Activated T-helper 9 cell treated with anti-CD3 and anti-CD28 coated beads, Interleukin-2, amount 50 U/mL, for 16 hours (primary cell): Measurements from ENCODE around the gene SH3PXD2A.

Experiments used
- DNase-seq: peaks from one replicate; pipeline ENCODE4 v3.0.0-alpha.2; 2020; ENCODE audit warnings: low read depth

The SH3PXD2A gene

DNA sequence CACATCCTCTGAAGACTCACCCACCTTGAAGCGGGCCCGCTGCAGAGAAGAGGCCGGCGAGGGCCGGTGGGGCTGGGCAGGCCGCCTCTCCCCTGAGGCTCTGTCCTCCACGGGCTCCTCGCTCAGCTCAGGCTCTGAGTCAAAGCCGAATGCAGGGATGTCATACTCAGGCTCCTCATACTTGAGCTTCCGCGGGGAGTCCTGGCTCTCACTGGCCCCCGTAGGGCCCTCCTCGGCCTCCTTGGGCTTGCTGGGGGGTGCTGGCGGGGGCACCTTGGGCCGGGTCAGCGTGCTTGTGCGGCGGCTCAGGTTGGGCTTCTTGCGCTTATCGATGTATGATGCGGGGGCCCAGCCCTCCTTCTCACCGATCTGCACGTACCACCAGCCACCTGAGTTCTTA lies 252.0 kb downstream of the SH3PXD2A start:
- no peak for DNase-seq

GRCh38 chr10:103602852-103603155 lies 252.6 kb downstream of the SH3PXD2A start:
- no peak for DNase-seq

DNA sequence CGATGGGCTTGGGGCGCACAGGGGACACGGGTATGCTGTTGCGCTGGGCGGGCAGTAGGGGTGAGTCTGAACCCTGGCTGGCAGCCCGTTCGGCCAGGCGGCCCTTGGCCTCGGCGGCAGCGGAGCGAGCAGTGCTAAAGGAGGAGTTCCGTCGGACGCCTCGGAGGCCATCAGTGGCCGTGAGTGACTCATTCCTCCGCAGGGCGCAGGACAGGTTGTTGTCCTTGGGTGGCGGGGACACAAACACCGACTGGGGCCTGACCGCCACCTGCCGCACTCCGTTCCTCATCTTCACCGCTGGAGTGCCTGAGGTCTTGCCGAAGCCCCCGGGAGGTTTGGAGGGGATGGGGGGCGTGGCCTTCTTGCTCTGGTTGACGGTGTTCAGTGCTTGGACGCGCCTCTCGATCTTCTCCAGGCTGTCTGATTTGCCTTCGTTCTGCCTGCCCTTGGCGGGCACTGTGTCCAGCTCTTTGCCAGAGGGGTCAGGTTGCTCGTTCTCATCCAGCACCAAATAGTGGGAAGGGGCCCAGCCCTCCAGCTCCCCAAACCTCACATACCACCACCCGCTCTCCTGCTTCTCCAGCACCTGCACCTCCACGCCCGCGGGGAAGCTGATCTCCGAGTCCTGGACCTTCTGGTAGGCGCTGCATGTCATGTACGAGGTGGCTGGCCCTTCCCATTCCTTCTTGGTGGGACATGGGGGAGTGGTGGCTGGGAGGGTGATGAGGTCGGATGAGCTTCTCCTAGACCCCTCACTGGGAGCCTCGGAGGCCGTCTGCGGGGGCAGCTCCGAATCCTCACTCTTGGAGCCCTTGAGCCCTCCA lies 253.1 kb downstream of the SH3PXD2A start:
- DNase-seq = no peak

DNA sequence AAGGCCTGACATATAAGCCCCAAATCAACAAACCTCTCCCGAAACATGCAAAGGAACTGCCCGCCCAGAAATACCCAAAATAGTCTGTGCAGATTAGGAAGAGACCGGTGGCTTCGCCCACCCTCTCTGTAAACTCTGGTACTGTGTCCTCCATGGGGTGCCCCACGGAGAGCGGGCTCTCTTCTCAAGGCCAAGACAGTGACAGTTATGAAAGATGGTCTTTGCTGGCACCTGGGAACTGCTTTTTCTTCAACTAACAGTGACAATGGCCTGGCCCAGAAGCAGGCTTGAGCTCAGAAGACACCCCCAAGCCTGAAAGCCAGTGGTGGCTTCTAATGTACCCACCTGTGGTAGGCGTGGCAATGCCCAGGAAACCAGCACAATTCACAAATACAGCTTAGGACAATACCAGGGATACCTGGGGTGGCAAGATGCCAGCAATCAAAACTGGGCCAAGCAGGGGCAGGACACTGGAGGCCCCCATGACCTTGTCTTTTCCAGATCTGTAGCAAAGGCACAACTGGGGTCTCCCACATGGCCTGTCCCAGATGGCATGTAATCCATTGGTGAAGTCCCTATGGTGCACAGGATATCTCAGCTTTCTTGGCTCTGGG lies 254.3 kb downstream of the SH3PXD2A start:
- DNase-seq = no peak

GRCh38 chr10:103600325-103600724 lies 255.1 kb downstream of the SH3PXD2A start:
- no peak for DNase-seq

- DNase-seq = no peak
Measured at GRCh38 chr10:103599907-103600306, 255.5 kb downstream of the SH3PXD2A start.

DNA sequence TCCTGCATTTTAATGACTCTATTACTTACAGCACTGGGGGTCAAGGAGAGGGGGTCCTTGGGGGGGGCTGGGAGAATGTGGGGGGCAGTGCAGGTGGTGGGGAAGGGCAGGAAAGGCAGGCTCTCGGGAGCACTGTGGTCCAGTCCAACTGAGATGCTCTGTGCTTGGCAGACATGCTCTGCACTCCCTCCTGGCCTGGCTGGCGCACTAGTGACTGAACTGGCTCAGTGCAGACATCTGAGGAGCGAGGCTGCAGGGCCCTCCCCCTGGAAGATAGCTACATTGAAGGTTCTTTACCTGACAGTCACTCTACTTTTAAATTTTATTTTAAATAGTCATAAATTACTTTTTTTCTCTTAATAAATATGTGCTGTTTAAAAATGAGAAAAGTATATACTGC lies 256.2 kb downstream of the SH3PXD2A start:
- DNase-seq = no peak

DNA sequence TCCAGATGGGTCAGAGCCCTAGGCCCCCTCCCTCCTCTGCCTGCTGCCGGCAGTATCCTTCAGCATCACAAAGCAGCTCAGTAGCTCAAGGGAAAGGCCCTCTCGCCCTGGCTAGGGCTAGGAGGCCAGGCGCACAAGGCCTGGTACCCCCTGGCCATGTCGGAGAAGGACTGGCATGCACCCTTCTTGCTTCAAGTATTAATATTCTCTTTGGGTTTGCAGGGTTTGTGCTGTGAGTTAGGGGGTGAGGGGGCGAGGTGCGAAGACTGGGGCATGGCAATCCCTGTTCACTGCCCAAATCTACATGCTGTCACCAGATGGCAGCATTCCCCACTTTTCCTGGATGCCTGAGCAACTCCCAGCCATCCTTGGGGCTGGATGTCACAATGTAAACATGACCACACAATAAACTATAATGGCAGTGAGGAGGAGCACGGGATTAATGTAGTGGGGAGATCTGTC lies 256.7 kb downstream of the SH3PXD2A start:
- DNase-seq = no peak

GRCh38 chr10:103597003-103597402 lies 258.4 kb downstream of the SH3PXD2A start:
- no peak for DNase-seq

DNA sequence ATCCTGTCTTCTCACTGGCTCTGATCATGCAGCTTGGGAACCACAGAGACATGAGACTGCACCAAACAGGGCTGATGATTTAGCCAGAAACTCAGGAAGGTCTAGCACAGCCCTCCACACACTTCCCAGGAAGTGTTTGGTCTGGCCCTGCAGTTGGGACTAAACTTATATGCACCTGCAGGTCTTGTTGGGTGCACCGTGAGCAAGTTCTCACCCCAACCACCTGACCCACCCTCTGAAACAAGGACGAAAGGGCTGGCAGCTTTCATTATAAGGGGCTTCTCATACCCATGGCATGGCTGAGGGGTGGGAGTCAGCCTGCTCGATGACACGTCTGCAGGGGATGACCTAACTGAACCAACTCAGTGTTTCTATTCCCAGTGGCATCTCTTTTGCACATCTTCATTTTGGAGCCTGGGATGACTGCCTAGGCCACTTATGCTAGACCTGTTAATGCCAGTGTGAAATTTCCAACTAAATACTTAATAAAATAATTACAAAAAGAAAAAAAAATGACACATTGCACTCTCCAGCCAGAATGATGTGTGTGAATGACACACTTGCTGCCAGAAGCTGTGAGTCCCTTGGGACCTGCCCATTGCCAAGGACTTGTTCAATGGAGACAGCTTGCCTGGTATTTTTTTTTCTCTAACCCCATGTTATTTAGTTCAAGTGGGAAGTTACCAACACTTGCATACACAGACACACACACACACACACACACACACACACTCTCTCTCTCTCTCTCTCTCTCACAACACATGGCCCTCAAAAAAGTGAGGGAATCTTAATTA lies 259.2 kb downstream of the SH3PXD2A start:
- DNase-seq = no peak

DNA sequence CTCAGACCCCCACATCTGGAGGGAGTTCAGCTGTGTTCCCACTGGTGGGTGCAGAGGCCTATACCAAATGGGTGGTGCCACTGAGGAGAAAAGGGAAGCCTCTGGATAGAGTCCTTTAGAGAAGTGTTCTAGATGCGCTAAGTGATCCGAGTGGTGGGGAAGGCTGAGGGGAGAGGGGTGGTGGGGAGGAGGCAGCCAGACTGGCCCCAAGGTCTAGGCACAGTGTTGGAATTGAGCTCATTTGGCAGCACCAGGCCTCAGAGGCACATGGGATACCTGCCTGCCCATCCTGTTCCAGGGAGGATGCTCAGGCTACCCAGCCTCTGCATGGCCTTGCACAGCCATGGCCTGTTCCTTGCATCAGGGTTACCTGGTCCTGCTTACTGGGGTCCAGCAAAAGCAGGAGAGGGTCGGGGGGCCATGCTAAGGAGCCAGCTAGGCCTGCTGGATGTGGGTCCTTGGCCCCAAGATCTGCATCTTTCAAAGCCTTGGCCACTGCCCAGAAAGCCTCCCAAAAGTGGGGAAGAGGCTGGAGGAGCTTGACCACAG lies 262.3 kb downstream of the SH3PXD2A start:
- no peak for DNase-seq

DNA sequence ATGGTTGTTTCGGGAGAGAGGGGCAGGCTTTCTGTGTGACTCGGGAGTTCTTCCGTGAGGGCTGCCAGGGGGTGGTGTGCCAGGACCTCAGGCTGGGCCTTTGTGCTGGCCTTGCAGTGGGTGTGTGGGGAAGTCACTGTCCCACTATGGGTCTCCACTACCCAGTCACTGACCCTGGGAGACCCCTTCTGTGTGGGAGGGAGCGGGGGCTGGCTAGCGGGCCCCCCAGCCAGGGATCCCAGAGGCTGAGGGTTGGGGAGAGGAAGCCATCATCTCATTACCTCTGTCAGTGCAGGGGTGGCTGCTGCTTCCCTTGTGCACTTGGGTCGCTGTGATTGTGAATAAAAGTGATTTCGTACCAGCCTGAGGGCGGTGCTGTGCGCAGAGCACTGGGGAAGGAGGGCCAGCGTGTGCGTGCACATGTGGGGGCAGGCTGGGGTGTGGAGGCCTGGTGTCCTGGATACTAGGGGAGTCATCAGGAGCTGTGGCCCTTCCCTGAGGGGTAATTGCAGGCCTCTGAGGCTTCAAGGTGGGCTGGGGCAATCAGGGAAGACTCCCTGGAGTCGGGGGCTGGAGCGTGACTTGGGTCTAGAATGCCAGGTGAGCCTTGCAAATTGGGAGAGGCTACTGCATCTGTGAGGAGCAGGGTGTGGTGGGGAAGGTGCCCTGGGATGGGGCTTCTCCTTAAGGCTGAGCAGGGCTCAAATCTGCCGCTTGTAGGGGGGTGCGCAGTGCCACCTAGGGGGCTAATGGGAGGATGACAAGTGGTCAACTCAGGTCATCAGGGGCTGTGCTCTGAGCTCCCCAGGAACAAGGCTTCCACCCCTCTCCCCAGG lies 263.0 kb downstream of the SH3PXD2A start:
- peak; percentile 25 for DNase-seq

- no peak for DNase-seq
Measured at GRCh38 chr10:103590744-103591291, 264.6 kb downstream of the SH3PXD2A start.

DNA sequence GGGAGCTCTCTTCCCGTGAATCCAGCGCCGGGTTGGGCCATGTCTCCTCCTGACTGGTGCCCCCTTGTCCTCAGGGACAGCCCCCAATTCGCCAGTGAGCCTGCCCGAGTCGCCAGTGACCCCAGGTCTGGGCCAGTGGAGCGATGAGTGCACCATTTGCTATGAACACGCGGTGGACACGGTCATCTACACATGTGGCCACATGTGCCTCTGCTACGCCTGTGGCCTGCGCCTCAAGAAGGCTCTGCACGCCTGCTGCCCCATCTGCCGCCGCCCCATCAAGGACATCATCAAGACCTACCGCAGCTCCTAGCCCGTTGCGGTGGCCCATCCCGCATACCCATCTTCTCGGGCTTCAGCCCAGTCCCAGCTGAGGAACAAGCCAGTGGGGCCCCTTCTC lies 265.3 kb downstream of the SH3PXD2A start:
- no peak for DNase-seq

- no peak for DNase-seq
Measured at GRCh38 chr10:103589074-103589630, 266.2 kb downstream of the SH3PXD2A start.

DNA sequence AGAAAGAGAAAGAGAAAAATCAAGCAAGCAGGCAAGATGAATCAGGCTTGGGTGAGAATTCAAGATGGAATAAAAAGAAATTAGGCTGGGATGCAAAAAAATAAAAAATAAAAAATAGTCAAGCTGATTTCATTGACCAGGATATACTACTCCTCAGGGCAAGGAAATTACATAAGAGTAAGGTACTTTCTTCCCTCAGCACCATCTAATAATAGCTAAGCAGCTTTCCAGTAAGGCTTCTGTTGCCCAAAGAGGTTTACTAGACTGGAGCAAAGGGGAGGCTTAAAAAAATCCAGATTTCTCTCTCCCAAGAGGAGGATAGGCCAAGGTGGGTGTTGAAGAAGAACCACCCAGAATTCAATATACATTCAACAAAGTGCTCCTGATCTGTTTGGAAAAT lies 268.3 kb downstream of the SH3PXD2A start:
- no peak for DNase-seq

DNA sequence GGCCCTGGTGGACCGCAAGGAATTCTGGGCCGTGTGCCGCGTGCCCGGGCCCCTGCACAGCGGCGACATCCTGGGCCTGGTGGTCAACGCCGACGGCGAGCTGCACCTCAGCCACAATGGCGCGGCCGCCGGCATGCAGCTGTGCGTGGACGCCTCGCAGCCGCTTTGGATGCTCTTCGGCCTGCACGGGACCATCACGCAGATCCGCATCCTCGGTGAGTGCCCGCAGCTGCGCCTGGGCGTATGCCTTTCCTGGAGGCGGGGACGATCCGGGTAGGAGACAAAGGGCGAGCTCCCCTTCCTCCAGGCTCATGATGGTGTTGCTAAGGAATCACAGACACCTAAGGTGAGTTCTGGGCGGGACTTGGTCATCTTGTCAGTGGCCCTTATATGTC lies 270.4 kb downstream of the SH3PXD2A start:
- no peak for DNase-seq

GRCh38 chr10:103584216-103585010 lies 271.0 kb downstream of the SH3PXD2A start:
- DNase-seq = peak; percentile 60

GRCh38 chr10:103583871-103584215 lies 271.5 kb downstream of the SH3PXD2A start:
- DNase-seq = no peak

DNA sequence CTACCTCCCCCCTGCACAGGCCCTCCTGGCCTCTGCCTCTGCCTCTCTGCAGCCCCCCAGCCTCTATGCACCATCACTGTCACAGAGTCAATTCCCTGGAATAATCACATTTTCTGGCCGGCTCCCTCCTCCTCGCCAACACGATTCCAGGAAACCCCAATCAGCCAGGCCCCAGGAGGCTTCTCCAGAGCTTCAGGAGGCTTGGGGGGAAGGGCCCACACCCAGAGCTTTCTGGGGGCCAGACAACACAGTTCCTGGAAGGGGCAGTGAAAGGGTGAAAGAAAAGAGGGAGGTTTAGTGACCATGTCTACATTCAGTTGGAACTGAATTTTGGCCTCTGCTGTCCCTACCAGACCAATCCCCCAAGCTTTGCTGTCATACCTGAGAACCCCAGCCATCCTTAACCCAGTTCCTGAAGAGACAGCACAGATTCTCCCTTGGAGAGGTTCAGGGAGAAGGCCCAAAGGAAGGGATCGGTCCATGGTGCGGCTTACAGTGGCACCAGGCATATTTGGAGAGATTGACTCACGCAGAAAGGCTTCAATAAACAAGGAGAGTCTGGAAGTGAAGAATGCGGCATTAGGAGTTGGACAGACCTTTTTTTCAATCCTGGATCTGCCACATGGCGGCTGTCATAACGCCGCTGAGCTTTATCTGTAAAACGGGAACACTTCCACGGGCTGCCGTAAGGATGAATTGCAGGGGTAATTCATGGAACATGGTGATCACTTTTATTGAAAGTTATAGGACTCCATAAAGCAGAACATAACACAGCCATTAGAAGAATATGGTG lies 272.8 kb downstream of the SH3PXD2A start:
- no peak for DNase-seq
